GM18873 (cell line): ENCODE data around the gene CFAP44.
"Not testable (repeated sequence)": the region's sequence is repeated elsewhere in the genome, so short reads cannot be mapped to it uniquely, and the experiment has no call there.

ENCODE experiments used
- ATAC-seq: cut with Tn5 transposase; IDR thresholded peaks from one replicate; pipeline ENCODE4 v1.9.1; 2021; ENCODE audit warnings: mild to moderate bottlenecking, moderate library complexity, moderate number of reproducible peaks; ENCODE audit not compliant: unreplicated experiment, low FRiP score

CFAP44 gene, protein sequence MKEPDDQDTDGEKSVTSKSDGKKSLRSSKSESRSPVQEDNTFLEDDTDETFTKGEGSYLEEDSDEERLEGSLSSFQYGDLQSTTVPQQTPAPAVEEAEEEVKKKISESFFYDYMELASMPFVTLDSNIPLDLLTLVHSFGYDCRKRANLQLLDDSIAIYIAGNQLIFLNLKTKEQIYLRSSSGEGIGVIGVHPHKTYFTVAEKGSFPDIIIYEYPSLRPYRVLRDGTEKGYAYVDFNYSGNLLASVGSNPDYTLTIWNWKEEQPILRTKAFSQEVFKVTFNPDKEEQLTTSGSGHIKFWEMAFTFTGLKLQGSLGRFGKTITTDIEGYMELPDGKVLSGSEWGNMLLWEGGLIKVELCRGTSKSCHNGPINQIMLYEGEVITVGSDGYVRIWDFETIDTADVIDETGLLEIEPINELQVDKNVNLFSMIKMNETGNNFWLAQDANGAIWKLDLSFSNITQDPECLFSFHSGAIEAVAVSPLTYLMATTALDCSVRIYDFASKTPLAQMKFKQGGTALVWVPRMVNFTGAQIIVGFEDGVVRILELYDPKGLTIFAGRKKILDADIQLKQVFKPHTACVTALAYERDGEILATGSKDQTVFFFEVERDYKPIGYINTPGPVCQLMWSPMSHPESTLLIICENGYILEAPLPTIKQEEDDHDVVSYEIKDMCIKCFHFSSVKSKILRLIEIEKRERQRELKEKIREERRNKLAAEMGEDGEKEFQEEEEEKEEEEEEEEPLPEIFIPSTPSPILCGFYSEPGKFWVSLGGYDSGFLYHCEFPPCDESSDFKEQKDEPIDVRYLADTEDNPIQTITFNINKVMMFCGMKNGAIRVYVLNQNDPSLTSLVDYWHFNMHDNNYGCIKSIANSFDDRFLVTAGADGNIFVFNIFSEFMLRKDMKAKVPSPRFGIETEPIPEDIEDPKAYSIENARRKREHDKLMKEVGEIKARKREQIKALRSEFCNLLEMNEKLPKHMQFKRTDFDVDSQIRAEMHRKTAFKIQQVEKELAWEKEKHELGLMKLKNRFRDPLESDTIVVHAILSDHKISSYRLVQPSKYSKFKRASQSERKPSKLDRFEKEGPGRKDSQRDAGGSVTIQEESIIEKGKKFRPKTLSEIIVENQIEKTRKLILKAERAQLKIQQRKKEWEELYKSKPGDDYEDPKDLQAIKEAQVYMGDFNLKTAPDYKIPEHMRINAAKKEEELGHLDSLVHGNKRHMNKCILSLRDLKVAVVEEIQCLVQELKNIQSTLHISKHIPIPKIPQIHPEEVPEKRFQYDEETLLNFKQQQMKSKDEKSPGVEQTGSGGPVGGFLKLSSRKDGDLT (N-terminal part only)

DNA sequence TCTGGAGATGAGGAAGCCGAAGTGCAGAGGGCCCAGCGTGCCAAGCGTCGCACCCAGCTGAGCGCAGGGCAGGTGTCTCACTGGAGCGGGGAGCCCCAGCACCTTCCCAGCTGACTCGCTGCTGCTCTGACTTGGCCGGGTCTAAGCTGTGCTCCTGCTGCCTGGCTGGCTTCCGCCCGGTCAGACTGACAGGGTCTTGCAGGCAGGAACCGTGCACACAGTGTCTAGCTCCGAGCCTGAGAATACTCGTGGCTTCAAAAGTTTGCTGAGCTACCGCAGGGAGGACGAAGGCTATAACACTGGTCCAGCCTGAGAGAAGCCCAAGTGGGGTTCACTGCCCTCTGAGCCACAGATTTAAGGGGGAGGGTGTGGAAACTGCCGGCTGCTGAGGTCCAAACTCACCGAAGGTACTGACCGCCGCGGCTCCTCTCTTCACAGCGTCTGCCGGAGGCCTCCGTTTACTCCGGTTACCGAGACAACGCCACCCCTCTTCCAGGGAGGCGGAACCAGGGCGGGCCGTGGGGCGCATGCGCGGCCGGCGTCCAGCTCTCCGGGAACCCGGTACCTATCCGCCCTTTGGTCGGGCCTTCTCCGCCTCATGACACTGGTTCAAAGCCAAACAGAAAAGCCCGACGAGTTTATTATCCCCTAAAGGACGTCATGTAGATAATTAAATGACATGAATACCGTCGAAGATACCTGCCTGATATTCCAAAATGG lies at the start of gene CFAP44:
CFAP44 (minus strand) TSS at position 443 of the 720 bp plus-strand sequence. CDS start 7,829 bp downstream, outside the sequence.
- no peak for ATAC-seq

GRCh38 chr3:113485161-113485609 lies 43.9 kb upstream of the CFAP44 start:
- ATAC-seq: no peak

GRCh38 chr3:113468539-113468938 lies 27.2 kb upstream of the CFAP44 start:
- no peak for ATAC-seq

DNA sequence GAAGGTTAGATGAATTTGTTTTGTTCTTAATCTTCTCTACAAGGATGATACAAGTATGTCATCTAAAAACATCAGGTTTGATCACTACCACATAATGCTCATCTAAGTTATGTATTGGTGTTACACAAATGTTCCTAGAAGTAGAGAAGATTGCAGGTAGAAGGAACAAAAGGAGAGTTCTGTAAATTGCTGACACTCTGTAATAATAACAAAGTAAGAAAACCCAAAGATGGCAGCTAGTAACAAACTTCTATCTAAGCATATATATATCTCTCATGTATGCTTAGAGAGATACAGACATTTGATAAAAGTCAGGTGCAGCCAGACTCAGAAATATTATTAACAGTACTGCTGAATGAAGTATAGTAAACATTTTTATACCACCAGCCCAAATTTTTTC lies 20.2 kb upstream of the CFAP44 start:
- ATAC-seq: no peak

- ATAC-seq: not testable (repeated sequence)
These were observed 17.3 kb upstream of the CFAP44 start for GRCh38 chr3:113458554-113458953.

DNA sequence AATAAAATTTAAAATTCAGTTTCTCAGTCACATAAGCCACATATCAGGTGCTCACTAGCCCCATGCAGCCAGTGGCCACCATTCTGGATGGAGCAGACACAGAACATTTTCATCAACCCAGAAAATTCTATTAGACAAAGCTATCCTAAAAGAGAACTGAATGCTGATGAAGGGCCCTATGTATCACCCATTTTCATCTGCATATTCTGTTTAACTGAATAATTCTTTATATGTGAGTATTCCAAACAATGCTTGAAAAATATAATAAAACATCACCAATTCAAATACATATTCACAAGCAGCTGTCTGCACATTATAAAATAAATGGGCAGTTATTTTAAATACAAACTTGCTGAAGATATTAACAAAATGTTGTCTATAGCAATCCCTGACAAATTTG lies 14.2 kb upstream of the CFAP44 start:
- no peak for ATAC-seq

DNA sequence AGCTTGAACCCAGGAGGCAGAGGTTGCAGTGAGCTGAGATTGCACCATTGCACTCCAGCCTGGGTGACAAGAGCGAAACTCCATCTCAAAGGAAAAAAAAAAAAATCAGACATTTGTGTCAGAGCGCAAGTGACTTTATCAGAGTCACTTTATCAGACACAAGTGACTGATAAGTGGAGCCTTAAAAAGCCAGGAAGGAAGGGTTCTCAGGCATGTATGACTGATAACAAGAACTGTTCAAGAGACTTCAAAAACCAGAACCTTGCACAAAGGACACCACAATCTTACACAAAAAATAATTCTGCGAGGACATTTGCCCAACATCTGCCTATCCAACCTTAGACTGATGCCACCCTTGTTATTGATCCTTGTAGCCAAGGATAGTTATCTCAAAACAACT lies 13.3 kb upstream of the CFAP44 start:
- no peak for ATAC-seq

DNA sequence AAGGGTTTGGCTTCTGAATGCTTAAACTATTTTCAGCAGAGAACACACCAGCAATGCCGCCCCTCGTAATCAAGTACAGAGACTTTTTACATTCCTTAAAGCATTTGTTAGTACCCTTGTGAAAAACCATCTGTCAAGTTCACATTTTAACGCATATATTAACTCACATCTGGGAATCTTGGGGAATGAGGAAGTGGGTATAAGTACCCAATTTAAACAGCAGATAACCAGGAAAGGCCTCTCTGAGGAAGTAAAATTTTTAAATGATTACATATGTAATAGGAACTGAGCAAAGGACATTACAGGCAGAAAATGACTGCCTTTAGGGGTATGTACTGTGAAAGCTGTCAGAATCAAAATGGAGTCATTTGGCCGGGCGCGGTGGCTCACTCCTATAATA lies 12.8 kb upstream of the CFAP44 start:
- no peak for ATAC-seq

- no peak for ATAC-seq
These were observed 9.6 kb upstream of the CFAP44 start for GRCh38 chr3:113450911-113451310.

- no peak for ATAC-seq
These were observed 1.7 kb downstream of the CFAP44 start for GRCh38 chr3:113439606-113440005.

DNA sequence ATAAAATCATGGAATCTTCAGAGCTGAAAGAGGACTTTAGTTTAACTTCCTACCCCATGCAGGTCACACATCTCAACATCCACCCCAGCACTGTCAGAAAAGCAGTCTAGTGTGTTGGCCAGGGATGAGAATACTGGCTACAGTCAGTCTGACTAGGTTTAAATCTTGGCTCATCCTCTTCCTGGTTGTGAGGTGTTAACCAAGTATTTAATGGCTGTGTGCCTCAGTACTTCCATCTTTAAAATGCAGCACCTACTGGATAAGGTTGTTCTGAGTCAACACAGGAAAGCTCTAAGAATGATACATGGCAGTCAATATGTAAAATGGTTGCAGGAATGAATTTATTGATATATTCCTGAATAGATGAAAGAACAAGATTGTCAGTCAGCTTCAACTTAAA lies 3.1 kb downstream of the CFAP44 start:
- ATAC-seq: no peak

GRCh38 chr3:113437411-113437810 lies 3.9 kb downstream of the CFAP44 start:
- ATAC-seq: no peak

- no peak for ATAC-seq
These were observed 4.5 kb downstream of the CFAP44 start for GRCh38 chr3:113436809-113437208.

DNA sequence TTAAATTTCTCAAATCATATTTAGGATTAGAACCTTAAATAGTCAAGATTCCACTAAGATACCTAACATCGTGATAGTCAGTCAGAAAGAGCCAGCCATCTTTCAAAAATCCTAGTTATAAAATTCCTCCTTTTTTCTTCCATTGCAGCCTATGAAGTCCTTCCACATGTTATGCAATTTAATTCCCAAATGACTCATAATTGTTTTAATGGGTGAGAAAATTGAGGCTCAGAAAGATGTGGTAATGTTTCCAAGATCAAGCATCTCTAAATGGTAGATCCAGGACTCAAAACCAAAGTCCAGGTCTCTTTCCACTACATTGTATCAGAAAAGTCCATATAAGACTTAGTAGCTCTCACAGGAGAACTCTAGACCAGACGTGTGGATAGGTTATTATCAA lies 9.5 kb downstream of the CFAP44 start:
- ATAC-seq: no peak

GRCh38 chr3:113428581-113428980 lies 12.7 kb downstream of the CFAP44 start:
- no peak for ATAC-seq

DNA sequence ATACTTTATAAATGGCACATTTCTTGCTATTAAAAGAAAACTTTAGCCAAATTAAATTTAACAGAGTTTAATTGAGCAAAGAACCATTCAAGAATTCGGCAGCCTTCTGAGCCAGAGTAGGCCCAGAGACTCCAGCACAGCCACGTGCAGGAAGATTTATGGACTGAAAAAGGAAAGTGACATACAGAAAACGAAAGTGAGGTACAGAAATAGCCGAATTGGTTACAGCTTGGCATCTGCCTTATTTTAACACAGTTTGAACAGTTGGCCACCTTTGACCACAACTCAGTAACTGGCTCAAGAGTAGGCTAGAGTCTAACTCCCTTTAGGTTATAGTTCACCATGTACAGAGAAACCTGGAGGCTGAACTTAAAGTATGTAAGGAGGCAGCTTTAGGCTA lies 17.6 kb downstream of the CFAP44 start:
- no peak for ATAC-seq

- no peak for ATAC-seq
These were observed 20.2 kb downstream of the CFAP44 start for GRCh38 chr3:113421082-113421481.

DNA sequence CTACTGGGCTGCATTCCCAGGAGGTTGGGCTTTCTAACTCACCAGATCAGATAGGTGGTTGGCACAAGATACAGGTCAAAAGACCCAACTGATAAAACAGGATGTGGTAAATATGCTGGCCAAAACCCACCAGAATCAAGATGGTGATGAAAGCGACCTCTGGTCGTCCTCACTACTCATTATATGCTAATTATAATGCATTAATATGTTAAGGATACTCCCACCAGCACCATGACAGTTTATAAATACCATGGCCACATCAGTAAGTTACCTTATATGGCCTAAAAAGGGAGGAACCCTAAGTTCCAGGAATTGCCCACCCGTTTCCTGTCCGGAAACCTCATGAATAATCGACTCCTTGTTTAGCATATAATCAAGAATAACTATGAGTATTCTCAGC lies 31.6 kb downstream of the CFAP44 start:
- ATAC-seq: no peak

GRCh38 chr3:113405180-113405579 lies 36.1 kb downstream of the CFAP44 start:
- ATAC-seq: no peak

- ATAC-seq: no peak
These were observed 36.7 kb downstream of the CFAP44 start for GRCh38 chr3:113404637-113405036.
